ENCODE data around the gene ENAH.

ENAH gene

GRCh38 chr1:225691377-225691776, 38.5 kb upstream of the ENAH start:
- no peaks in the 10 kb centered on the region for H3K9me3 ChIP-seq (ENCODE audit: low read length)
- H3K4me1 ChIP-seq (ENCODE audit: insufficient read depth, low read length) = peaks cover 5% of the 10 kb centered on the region
- no peaks in the 10 kb centered on the region for H3K36me3 ChIP-seq (ENCODE audit: insufficient read depth, low read length)
- no peak overlapping the region for H3K4me3 ChIP-seq (ENCODE audit: low read length)
- no peak overlapping the region for H2AFZ ChIP-seq (ENCODE audit: low read depth, low read length)
- H3K27me3 ChIP-seq (ENCODE audit: insufficient read depth, low read length) = no peaks in the 10 kb centered on the region

- H3K36me3 ChIP-seq (ENCODE audit: insufficient read depth, low read length) = no peaks in the 10 kb centered on the region
- peaks cover 2% of the 10 kb centered on the region for H3K27me3 ChIP-seq (ENCODE audit: insufficient read depth, low read length)
- H3K4me1 ChIP-seq (ENCODE audit: insufficient read depth, low read length) = peaks cover 5% of the 10 kb centered on the region
- H3K4me3 ChIP-seq (ENCODE audit: low read length) = no peak overlapping the region
- H2AFZ ChIP-seq (ENCODE audit: low read depth, low read length) = no peak overlapping the region
- no peaks in the 10 kb centered on the region for H3K9me3 ChIP-seq (ENCODE audit: low read length)
Measured at GRCh38 chr1:225689882-225690459, 37.0 kb upstream of the ENAH start.

GRCh38 chr1:225688345-225688744, 35.4 kb upstream of the ENAH start:
- Histone ChIP-seq H3K27me3 (ENCODE audit: insufficient read depth, low read length) (peaks cover 2% of the 10 kb centered on the region), H3K4me3 (ENCODE audit: low read length) (no peak overlapping the region), H3K36me3 (ENCODE audit: insufficient read depth, low read length) (no peaks in the 10 kb centered on the region), H3K4me1 (ENCODE audit: insufficient read depth, low read length) (peaks cover 5% of the 10 kb centered on the region), H3K9me3 (ENCODE audit: low read length) (no peaks in the 10 kb centered on the region), H2AFZ (ENCODE audit: low read depth, low read length) (no peak overlapping the region)

GRCh38 chr1:225685476-225686176, 32.7 kb upstream of the ENAH start:
- Histone ChIP-seq H3K4me3 (ENCODE audit: low read length) (no peak overlapping the region), H2AFZ (ENCODE audit: low read depth, low read length) (no peak overlapping the region), H3K4me1 (ENCODE audit: insufficient read depth, low read length) (no peaks in the 10 kb centered on the region), H3K36me3 (ENCODE audit: insufficient read depth, low read length) (no peaks in the 10 kb centered on the region), H3K27me3 (ENCODE audit: insufficient read depth, low read length) (peaks cover 7% of the 10 kb centered on the region), H3K9me3 (ENCODE audit: low read length) (no peaks in the 10 kb centered on the region)

- Histone ChIP-seq H3K27me3 (ENCODE audit: insufficient read depth, low read length) (peaks cover 8% of the 10 kb centered on the region), H3K4me1 (ENCODE audit: insufficient read depth, low read length) (no peaks in the 10 kb centered on the region), H3K36me3 (ENCODE audit: insufficient read depth, low read length) (no peaks in the 10 kb centered on the region), H3K9me3 (ENCODE audit: low read length) (no peaks in the 10 kb centered on the region), H3K4me3 (ENCODE audit: low read length) (no peak overlapping the region), H2AFZ (ENCODE audit: low read depth, low read length) (no peak overlapping the region)
Measured at GRCh38 chr1:225684741-225685140, 31.8 kb upstream of the ENAH start.

GRCh38 chr1:225681231-225681630, 28.3 kb upstream of the ENAH start:
- Histone ChIP-seq H3K4me3 (ENCODE audit: low read length) (no peak overlapping the region), H3K27me3 (ENCODE audit: insufficient read depth, low read length) (peaks cover 10% of the 10 kb centered on the region), H3K4me1 (ENCODE audit: insufficient read depth, low read length) (no peaks in the 10 kb centered on the region), H3K9me3 (ENCODE audit: low read length) (no peaks in the 10 kb centered on the region), H2AFZ (ENCODE audit: low read depth, low read length) (no peak overlapping the region), H3K36me3 (ENCODE audit: insufficient read depth, low read length) (no peaks in the 10 kb centered on the region)

- Histone ChIP-seq H3K27me3 (ENCODE audit: insufficient read depth, low read length) (peaks cover 8% of the 10 kb centered on the region), H3K9me3 (ENCODE audit: low read length) (no peaks in the 10 kb centered on the region), H3K36me3 (ENCODE audit: insufficient read depth, low read length) (no peaks in the 10 kb centered on the region), H2AFZ (ENCODE audit: low read depth, low read length) (no peak overlapping the region), H3K4me3 (ENCODE audit: low read length) (no peak overlapping the region), H3K4me1 (ENCODE audit: insufficient read depth, low read length) (no peaks in the 10 kb centered on the region)
Measured at GRCh38 chr1:225678545-225678944, 25.6 kb upstream of the ENAH start.

GRCh38 chr1:225677350-225678124, 24.6 kb upstream of the ENAH start:
- Histone ChIP-seq H2AFZ (ENCODE audit: low read depth, low read length) (peak overlapping the region; percentile 89), H3K4me1 (ENCODE audit: insufficient read depth, low read length) (no peaks in the 10 kb centered on the region), H3K4me3 (ENCODE audit: low read length) (no peak overlapping the region), H3K36me3 (ENCODE audit: insufficient read depth, low read length) (no peaks in the 10 kb centered on the region), H3K9me3 (ENCODE audit: low read length) (no peaks in the 10 kb centered on the region), H3K27me3 (ENCODE audit: insufficient read depth, low read length) (peaks cover 8% of the 10 kb centered on the region)

- Histone ChIP-seq H3K27me3 (ENCODE audit: insufficient read depth, low read length) (peaks cover 3% of the 10 kb centered on the region), H3K4me1 (ENCODE audit: insufficient read depth, low read length) (no peaks in the 10 kb centered on the region)
Measured at GRCh38 chr1:225674381-225674780, 21.5 kb upstream of the ENAH start.

GRCh38 chr1:225670806-225671733, 18.1 kb upstream of the ENAH start:
- Histone ChIP-seq H3K4me1 (ENCODE audit: insufficient read depth, low read length) (no peaks in the 10 kb centered on the region), H3K27me3 (ENCODE audit: insufficient read depth, low read length) (no peaks in the 10 kb centered on the region), H3K9me3 (ENCODE audit: low read length) (no peaks in the 10 kb centered on the region), H2AFZ (ENCODE audit: low read depth, low read length) (no peak overlapping the region), H3K4me3 (ENCODE audit: low read length) (no peak overlapping the region), H3K36me3 (ENCODE audit: insufficient read depth, low read length) (no peaks in the 10 kb centered on the region)

More at GRCh38 chr1:225674381-225674780, 21.5 kb upstream of the ENAH start:
- no peaks in the 10 kb centered on the region for H3K9me3 ChIP-seq (ENCODE audit: low read length)
- H2AFZ ChIP-seq (ENCODE audit: low read depth, low read length) = no peak overlapping the region
- H3K4me3 ChIP-seq (ENCODE audit: low read length) = no peak overlapping the region
- H3K36me3 ChIP-seq (ENCODE audit: insufficient read depth, low read length) = no peaks in the 10 kb centered on the region

- Histone ChIP-seq H3K4me3 (ENCODE audit: low read length) (no peak overlapping the region), H3K27me3 (ENCODE audit: insufficient read depth, low read length) (no peaks in the 10 kb centered on the region), H3K36me3 (ENCODE audit: insufficient read depth, low read length) (no peaks in the 10 kb centered on the region), H3K9me3 (ENCODE audit: low read length) (no peaks in the 10 kb centered on the region), H3K4me1 (ENCODE audit: insufficient read depth, low read length) (no peaks in the 10 kb centered on the region), H2AFZ (ENCODE audit: low read depth, low read length) (no peak overlapping the region)
Measured at GRCh38 chr1:225670356-225670755, 17.4 kb upstream of the ENAH start.

- H3K36me3 ChIP-seq (ENCODE audit: insufficient read depth, low read length) = no peaks in the 10 kb centered on the region
- no peak overlapping the region for H3K4me3 ChIP-seq (ENCODE audit: low read length)
- no peaks in the 10 kb centered on the region for H3K9me3 ChIP-seq (ENCODE audit: low read length)
- H2AFZ ChIP-seq (ENCODE audit: low read depth, low read length) = no peak overlapping the region
- no peaks in the 10 kb centered on the region for H3K27me3 ChIP-seq (ENCODE audit: insufficient read depth, low read length)
- H3K4me1 ChIP-seq (ENCODE audit: insufficient read depth, low read length) = no peaks in the 10 kb centered on the region
Measured at GRCh38 chr1:225668222-225668621, 15.3 kb upstream of the ENAH start.
